CD4-positive, alpha-beta T cell treated with Interleukin-6 at 100 ng/mL for 8 hours (primary cell): Measurements from ENCODE around the gene TNP1.

ENCODE experiments used
- DNase-seq: peaks from one replicate; pipeline ENCODE4 v3.0.0-alpha.2; 2020; ENCODE audit warnings: mixed read lengths, low spot score

Gene TNP1

DNA sequence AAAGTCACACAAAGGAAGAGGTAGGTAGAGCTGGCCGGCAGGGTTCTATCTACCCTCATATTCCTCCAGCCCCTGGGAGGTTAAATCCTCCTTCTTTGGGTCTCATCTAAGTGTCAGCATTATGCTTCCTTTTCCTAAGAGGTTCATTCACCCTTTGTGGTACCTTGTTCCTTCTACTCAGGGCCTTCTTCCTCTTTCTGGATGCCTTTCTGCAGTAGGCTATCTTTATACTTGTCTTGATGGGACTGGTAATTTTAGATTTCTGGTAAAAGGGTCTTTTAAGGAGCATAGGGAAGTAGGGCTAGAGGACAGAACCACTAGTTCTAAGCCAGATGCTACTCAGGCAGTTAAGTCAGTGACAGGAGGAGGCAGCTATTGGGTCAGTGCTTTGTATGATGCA, 13.7 kb upstream of the TNP1 start:
- DNase-seq: no peak

DNA sequence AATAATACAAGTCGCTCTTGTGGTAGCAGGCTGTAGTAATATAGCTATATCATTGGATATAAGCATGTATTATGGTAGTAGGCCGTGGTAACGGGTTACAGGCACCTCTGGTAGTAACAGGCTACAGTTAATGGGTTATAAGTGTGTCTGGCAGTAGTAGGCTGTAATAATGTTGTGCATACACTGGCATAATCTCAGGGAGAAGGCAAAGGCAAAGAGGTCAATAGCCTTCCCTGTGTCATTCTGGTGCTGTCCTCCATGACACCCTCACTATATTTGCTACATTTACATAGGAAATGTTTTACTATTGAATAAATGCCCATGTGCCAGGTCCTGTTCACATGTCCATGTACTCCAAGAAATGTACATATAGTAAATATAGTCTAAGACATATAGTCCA, 12.8 kb upstream of the TNP1 start:
- DNase-seq: no peak

DNA sequence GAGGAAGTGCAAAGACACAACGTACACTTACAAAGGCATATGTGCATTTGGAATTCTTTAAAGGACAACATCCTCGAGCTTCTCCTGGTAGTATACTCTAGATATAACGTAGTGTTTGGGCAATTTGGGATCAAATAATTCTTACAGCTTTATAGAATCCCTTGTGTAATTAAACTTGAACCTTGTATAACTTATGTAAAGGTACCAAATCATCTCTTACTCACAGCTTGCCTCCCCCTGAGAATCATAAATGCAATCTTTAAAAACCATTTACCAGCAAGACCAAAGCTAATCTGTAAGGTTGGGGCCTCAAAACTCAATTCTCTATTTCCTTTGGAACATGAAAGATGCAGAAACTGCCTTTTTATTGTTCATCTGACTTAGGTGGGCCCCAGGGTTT, 12.2 kb upstream of the TNP1 start:
- DNase-seq: no peak

DNA sequence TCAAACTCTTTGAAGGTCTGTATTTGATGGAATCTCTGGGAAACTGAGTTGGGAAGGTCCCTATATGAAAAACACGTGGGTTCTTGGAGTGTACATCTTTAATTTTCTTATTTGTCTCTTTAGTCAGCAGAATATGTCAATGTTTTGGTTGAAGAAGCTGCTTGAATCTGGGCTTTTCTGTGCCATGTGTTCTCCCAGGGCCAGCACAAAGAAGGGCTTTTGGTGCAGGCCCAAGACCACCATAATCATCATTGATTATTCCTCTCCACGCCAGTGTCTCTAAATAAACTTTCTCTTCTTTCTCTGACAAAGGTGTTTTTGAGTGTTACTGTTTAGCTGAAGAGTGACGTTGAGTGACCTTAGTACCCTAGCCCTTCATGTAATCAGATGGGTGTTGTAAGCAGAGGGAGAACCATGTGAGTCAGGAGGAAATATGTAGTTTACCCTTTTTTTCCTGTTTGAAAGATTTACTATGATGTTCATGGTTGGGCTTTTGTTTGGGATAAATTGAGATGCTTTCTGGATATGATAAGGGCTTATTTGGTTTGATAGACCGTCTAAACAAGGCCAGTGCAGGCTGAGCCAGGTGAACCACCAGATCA, 11.6 kb upstream of the TNP1 start:
- DNase-seq: no peak

DNA sequence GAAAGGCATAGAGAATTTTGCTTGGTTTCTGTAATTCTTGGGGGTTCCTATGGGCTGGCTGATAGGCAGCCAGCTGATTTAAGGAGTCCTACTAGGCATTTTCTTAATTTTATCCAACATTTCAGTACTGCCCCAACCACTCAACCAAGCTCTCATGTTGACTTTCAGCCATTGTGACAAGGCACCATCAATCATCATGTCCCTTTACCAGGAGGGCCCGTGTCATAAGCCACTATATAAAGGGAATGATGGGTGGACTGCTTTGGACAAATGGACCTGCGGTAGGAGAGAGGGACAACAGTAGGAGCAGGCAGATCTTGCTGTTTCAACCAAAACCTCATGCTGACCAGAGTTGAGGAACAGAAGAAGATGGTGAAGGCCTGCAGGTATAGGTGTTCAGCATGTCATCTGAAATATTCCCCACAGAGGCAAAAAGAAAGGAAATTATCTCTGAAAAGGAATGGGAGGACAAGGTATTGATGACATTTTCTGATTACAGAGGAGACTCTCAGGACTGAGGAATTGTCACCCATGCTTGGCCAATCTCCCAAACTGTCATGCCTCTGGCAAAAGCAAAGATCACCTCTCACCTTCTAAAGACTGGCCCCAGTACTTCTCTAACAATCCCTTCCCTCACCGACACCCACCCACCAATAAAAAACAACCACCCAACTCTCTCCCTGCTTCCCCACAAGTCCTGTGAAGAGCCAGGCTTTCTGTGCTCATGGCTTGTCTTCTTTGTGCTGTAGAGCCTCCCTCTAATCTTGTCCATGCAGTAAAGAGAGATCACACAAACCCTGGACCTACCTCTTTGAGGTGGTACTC, 10.9 kb upstream of the TNP1 start:
- no peak for DNase-seq

DNA sequence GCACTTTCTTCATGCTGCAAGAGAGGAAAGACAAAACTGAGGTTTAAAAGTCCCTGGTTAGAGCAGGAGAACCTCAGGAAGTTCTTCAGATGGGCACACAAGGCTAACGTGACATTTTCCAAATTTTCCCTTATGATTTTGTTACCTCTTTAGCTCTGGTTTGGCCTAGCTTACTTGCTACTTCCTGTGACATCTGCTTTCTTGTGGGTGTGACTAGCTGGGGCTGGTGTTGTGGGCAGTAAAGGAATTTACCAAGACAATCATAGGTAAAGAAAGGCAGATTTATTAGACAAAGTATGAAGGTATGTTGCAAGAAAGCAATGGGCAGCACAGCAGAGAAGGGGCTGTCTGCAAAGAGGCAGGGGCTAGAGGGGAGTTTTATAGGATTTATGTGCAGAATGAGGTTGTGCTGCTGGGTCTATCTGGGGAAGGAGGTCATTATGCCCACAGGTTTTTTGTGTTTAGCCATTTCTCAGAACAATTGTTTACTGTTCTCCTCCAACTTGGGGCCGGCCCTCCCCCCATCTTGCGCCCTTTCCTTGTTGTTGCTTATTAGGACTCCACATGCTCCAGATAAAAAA, 6.7 kb upstream of the TNP1 start:
- DNase-seq: no peak

DNA sequence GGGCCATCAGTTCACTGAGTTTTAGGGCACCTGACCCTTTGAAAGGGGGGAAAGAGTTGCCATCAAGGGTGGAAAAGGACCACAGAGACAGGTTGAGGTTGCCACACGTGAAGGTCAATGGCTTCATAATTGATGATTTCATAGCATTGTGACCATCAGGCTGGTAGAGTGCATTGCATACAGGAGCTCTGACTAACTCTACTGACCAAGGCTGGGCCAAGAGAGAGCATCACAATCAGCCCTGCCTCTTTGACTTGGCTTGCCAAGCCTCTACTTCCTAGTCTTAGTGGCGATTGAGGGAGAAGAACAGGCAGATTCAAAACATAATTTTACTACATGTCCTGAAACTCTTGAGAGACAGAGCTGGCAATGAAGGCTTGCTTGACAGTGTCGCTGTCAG, 5.8 kb upstream of the TNP1 start:
- DNase-seq: no peak

DNA sequence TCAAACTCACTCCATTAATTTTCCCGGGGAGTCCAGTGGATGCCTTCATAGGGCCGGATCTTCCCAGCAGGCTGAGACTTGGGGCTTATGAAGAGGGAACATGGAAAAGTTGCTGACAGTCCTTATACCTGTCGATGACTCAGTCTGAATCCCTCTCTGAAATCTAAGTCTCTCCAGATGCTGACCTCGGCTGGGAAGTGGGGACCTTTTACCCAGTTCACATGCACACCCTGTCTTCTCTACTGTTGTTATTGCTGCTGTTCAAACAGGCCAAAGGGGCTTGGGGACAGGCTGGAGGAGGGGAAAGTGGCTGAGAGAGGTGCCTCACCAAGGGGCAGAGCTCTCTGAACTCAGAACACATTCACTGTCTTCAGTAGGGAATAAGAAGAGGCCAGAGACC, 4.1 kb upstream of the TNP1 start:
- DNase-seq: no peak

DNA sequence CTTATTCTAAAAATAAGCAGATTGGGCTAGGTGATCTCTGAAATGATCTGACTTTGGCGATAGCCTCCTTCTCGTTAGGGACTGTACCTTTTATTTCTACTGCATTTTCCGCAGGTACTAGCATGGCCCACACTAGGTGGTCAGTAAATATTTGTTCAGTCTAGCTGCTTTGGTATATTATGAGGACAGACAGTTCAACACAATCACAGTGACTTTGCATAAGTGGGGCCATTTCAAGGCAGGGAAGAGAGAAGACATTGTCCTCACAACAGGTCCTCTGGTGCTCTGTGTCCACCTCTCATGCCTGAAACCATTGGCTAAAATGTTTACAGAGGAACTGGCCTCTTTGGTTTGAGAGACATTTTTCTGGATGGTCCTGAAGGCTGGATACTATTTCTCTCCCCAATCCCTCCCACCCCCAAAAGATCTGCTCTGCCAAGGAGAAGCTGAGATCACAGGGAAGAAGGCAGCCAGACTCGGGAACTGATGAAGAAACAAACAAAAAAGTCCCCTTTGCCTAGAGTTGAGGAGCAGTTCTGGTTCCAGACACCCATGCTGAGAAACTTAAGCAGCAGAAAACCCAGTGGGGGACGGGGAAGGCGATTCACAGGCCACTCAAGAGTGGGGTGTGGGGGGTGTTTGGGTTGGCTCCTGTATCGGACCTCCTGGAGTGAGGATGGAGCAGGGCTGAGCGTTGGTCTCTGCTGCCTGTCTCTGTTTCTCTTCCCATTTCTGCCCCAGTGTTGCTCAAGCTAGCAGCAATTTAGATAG, 2.9 kb upstream of the TNP1 start:
- no peak for DNase-seq

DNA sequence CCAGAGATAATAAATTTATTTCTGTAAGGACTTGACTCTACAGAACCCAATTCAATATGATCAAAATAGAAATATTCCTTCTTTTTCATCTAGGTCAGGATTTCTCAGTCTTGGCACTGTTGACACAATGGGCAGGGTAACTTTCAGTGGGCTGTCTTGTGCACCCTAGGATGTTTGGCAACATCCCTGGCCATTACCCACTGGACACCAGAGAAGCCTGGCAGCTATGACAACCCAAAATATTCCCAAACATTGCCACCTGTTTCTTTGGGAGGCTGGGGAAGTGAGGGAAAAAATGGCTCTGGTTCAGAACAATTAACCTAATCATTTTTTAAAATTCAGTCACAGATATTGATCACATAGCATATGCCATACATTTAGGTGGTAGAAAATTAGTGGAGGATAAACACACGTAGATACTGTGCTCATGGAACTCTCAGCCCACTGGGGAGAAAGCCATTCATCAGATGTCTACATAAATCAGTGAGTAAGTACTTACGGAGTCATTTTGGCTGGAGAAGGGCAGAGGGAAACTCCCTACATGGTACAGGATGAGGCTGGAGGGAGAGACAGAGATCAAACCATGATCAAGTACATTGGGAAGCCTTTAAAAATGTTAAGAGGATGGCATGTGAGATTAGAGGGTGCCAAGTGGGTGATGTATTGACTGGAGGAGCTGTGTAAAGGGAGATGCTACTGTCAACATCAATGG, 718 bp upstream of the TNP1 start:
- DNase-seq: no peak

DNA sequence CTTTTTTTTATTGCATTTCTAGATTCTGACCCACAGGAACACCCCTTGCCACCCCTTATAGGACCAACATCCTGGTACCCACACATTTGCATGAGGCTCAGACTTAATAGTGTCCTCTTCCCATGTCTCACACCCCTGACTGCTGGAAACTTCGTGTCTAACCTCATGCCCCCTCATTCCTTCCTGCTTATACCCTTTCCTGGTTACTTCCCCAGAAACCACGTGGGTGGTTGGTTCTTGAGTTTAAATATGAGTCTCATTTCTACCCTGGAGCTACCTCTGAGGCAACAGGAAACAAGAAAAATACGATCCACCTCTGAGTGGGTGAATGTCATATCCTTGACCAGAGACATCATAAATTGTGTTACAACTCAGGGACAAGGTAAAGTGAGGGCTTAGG, 1.6 kb downstream of the TNP1 start:
- DNase-seq: no peak

DNA sequence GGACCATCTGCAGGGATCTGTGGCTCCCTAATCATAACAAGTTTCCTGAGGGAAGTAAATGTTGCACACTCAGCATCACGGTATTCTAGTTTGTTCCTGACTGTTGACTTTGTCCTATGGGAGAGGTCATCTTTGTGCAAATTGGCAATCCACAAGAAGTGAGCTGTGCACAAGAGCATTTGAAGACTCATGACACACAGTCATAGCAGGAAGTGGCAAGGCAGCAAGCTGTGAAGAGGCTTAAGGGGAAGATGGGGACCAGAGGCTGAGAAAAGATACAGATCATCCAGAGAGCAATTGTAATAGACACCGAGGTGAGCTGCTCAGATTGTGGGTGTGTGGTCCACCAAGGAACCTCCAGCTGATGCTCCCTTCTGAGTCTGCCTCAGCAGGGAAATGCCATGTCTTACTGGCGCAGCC, 2.7 kb downstream of the TNP1 start:
- no peak for DNase-seq

DNA sequence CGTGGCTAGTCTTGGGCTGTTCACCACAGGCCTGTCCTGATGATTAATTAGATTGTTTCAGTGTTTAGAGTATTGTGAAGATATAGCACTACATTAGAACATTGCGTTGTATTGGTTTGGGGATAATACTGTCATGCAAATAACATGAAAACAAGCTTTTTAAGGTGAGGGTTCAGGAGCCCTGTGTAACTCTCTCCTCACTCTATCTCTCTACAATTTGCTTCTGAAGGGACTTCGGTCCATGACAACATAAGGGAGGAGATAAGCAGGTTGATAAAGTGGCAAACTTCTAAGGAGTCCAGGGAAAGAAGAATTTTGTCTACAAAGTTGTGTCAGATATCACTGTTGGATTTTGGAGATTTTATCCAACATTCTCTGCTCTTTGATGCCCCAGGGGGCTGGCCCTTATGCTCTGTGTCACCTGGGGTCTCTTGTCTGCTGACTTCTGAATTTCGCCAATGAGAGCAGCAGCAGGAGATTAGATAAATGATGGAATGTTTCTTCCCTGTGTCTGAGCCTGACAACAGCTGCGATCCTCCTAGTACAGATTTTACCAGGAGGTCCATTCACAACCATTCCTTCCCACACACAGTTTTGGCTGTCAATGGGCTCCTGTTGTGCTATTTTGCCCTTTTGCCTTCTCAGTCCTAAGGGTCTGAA, 3.3 kb downstream of the TNP1 start:
- DNase-seq: no peak

DNA sequence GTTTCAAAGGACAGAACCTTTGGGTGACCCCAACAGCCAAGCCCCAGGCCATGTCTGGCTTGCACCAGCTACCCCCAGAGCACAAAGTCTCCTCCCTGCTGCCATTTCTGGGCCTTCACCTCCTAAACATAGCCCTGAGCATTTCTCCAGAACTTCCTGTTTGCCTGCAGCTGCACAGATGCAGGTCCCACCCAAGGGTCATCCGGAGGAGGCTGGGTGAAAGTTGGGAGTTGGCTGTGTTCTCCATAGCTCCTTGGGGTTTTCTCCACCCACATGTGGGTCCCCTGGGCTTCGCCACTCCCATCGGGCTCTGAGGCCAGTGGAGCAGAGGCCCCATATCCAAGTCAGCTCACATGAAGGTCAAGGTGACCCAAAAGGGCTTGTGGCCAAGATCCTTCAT, 4.3 kb downstream of the TNP1 start:
- no peak for DNase-seq

DNA sequence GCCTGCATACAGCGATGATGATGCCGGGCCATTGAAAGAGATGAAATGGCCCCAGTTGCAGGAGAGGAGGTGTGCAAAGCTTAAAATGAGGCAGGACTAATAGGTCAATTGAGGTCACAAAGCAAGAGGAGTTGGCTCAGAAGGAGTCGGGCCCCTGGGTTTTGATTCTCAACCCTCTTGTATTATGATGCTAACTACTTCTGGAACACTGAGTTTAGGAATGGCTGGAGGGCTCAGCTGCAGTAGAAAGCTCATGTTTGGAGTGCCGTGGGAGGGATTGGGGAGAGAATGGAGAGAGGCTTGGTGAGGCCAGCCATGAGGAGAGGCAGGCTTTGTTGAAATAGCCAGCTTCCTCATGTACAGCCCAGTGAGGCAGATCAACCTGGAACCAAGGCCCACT, 4.8 kb downstream of the TNP1 start:
- no peak for DNase-seq

DNA sequence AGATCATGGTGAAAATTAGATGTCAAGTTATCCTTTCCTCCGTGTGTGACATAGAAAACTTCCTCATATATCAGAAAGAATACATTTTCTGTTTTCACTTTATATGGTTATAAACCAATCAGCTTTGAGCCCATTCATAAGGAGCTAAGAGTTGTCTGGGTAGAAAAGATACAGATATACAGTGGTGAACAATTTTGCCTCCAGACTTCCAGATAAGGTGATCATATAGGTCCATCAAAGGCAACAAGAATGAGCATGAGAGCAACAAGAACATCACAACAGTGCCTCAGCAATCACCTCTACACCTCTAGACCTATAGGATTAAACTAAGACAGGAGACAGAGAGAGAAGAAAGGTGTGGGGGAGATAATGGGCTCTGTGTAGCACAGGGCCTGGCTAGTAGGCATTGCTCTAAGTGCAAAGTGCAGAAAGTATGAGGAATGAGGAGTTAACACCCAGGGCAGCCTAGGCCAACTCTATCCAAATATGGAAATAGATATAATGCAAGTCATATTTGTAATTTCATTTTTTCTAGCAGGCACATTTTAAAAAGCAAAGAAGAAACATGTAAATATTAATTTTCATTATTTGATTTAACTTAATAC, 8.3 kb downstream of the TNP1 start:
- DNase-seq: no peak

DNA sequence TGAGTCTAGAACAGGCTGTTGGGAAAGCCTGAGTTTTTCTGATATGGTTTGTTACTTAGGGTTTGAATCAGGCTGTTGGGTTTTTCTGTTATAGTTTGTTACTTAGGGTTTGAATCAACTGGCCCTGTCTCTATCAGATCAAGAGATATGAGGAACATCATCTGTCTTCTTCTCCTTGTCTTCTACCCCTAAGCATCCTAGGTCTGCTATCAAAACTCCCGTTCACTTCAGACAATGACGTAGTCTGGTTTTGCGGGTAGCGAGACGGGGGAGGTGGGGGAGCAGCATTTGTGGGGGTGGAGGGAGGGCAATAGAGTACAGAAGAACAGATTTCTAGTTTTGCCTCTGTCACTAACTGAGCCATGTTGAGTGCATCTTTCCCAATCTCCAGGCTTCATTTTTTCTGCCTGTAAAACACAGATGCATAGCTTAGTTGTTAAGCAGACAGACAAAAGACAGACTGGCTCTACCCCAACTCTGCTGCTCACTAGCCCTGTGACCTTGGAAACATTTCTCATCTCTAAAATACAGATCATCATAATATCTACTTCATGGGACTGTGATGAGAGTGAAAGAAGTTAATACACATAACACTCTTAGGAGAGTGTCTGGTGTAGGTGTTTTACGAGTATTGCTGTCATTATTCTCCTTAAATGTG, 9.1 kb downstream of the TNP1 start:
- no peak for DNase-seq

DNA sequence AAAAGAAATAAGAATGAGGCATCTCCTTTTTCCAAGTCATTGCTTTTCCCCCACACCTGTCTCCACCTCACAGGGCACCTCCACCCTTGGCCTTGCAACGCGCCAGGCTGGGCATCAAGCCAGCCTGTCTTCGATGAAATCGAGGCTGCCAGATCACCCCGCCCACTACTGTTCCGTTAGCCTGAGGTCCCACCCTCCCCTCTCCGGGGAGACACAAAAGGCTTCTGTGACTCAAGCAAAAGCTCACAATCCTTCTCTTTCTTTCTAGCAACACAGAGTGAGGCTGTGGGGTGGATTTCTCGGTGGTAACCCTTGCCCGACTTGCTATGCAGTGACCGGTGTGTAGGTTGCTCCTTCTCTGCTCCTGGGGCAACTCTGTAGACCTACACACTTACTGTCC, 9.9 kb downstream of the TNP1 start:
- peak; percentile 11 for DNase-seq

DNA sequence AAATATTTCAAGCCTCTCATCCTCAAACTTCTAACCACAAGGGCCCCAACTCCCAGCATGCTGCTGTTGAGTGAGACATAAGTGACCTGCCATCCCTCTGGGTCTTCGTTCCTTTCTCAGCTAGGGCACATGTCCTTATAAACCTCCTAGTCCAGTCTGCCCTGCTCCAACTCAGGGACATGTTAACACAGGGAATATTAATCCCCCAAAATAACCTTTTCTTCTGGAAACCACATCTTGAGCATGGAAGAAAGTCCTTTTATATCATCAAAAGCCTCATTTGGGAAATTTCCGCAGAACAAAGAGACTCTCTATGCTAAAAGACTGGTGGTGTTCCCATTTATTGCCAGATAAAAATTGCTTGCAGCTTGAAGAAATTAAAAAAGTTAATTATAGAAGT, 14.4 kb downstream of the TNP1 start:
- DNase-seq: no peak

DNA sequence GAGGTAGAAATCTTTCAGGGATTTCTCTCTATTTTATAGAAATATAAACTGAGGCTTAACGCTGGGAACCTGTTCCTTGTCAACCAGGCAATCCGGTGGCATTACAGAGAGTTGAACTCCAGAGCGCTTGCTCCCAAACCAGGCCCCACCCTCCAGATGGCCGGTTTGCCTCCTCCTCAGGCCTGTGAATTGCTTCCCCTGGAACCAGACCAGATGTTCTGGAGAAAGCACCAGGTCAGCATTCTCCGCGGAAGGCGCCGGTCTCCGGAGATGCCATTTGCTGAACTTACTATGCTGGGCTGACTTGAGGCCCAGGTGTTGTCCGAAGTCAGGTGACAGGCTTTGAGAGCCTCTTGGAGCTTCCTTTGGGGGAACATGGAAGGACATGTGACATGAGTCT, 17.2 kb downstream of the TNP1 start:
- DNase-seq: no peak

DNA sequence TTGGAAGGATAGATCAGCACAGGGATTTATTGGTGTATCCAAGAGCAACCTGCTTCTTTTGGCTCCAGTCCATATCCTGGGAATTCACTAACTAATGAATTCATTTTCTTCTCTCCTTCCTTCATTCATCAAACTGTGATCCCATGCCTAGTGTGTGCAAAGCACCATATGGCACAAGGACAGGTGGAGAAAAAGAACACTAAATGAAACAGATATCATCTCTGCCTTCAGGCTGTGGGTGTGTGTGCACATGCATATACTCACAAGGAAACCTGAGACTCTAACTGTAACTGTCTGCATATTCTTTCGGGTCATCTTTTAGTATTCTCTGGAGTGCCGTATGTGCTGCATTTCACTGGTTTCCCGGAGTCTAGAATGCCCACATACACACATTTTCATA, 20.2 kb downstream of the TNP1 start:
- DNase-seq: no peak
